Measurements from ENCODE around the gene IFNA13.

IFNA13 gene

DNA sequence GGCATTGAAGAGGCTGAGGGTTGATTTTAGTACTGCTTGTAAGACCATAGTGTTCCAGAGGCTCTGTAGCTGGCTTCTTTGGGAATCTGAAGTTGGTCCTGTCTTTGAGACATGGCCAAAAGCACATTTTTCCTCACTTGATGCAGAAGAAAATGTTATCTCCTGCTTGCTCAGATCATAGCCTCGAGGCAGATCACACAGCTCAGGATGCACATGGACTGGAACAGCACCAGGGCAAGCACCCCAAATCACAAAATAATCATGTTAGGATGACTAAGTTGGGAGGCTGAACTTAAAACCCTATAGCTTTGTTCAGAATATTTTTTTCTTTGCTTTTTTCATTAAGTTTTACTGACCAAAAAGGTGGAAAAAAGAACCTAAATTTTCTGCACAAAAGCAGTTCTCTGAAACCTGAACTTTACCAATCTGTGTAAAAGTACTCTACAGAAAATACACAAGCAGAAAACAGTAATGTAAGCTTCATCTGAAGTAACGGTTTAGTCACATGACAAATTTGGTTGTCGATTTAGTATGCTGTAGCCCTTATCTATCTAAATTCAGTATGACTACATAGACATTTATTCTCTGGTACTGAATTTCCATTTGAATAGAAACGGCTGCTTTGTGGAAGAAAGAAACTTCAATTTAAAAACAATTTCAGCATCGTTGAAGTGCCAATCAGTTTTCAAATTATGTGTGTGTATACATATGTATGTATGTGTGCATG lies 36.0 kb downstream of the IFNA13 start:
- Histone ChIP-seq H4K20me1 (ENCODE audit: insufficient read depth) (no peaks in the 10 kb centered on the region; the same call in 1 of the 2 replicates), H3K4me3 (IDR thresholded peaks at IDR 0.05; ENCODE audit: insufficient read depth, low read depth, low read length) (no peak overlapping the region), H2AFZ (ENCODE audit: low read depth) (no peak overlapping the region), H3K4me1 (ENCODE audit: low read depth, poor library complexity, severe bottlenecking) (peaks cover 29% of the 10 kb centered on the region), H3K9ac (no peak overlapping the region), H3K79me2 (ENCODE audit: insufficient read depth, low read depth) (peaks cover 51% of the 10 kb centered on the region), H3K4me2 (peak overlapping the region; percentile 0; the same call in 1 of the 2 replicates), H3K27me3 (ENCODE audit: insufficient read depth, low read depth) (no peaks in the 10 kb centered on the region), H3K27ac (no peak overlapping the region), H3K36me3 (ENCODE audit: insufficient read depth) (no peaks in the 10 kb centered on the region)
- TF ChIP-seq, protein P1, sequence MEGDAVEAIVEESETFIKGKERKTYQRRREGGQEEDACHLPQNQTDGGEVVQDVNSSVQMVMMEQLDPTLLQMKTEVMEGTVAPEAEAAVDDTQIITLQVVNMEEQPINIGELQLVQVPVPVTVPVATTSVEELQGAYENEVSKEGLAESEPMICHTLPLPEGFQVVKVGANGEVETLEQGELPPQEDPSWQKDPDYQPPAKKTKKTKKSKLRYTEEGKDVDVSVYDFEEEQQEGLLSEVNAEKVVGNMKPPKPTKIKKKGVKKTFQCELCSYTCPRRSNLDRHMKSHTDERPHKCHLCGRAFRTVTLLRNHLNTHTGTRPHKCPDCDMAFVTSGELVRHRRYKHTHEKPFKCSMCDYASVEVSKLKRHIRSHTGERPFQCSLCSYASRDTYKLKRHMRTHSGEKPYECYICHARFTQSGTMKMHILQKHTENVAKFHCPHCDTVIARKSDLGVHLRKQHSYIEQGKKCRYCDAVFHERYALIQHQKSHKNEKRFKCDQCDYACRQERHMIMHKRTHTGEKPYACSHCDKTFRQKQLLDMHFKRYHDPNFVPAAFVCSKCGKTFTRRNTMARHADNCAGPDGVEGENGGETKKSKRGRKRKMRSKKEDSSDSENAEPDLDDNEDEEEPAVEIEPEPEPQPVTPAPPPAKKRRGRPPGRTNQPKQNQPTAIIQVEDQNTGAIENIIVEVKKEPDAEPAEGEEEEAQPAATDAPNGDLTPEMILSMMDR (conservative IDR thresholded peaks at IDR 0.05; ENCODE audit: low read depth, low read length) = no peak

DNA sequence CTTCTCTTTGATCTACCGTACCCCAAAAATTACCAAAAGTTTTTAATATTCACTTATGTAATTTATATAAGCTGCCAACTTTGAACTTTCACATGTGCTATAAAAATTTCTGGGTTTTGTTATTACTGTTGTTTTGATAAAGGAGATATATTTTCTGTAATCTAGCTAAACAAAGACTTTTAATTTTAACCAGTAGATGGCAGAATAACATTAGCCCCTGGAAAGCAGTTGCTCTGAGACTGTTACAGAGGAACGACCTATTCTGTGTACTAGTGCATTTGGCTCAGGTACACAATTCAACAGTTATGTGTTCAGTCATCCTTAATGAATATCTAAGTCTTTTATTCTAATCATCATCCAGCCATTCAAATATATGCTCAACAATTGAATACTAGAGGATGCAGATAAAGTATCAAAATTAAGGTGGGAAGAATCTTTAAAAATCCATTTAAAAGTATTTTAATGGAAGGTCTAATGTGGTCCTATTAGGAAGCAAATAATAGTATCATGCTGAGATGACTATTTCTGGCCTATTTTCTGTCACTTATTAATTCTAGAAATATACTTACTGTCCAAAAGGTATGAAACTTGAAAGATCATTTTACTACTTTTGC lies 41.2 kb downstream of the IFNA13 start:
- Histone ChIP-seq H3K9ac (no peak overlapping the region), H3K27ac (no peak overlapping the region), H3K27me3 (ENCODE audit: insufficient read depth, low read depth) (no peaks in the 10 kb centered on the region), H3K79me2 (ENCODE audit: insufficient read depth, low read depth) (peaks cover 17% of the 10 kb centered on the region; the same call in 1 of the 2 replicates), H4K20me1 (ENCODE audit: insufficient read depth) (no peaks in the 10 kb centered on the region; the same call in 1 of the 2 replicates), H2AFZ (ENCODE audit: low read depth) (no peak overlapping the region), H3K4me3 (IDR thresholded peaks at IDR 0.05; ENCODE audit: insufficient read depth, low read depth, low read length) (no peak overlapping the region), H3K4me1 (ENCODE audit: low read depth, poor library complexity, severe bottlenecking) (peaks cover 5% of the 10 kb centered on the region), H3K4me2 (no peak overlapping the region), H3K36me3 (ENCODE audit: insufficient read depth) (no peaks in the 10 kb centered on the region)
- TF ChIP-seq, protein P1 (conservative IDR thresholded peaks at IDR 0.05; ENCODE audit: low read depth, low read length) = peak; percentile 76

- H3K36me3 ChIP-seq (ENCODE audit: insufficient read depth) = no peaks in the 10 kb centered on the region
- H3K4me2 ChIP-seq = no peak overlapping the region
- H3K79me2 ChIP-seq (ENCODE audit: insufficient read depth, low read depth) = no peaks in the 10 kb centered on the region
- H2AFZ ChIP-seq (ENCODE audit: low read depth) = no peak overlapping the region
- H3K27me3 ChIP-seq (ENCODE audit: insufficient read depth, low read depth) = no peaks in the 10 kb centered on the region
- H4K20me1 ChIP-seq (ENCODE audit: insufficient read depth) = no peaks in the 10 kb centered on the region
- H3K27ac ChIP-seq = no peak overlapping the region
- no peaks in the 10 kb centered on the region for H3K4me1 ChIP-seq (ENCODE audit: low read depth, poor library complexity, severe bottlenecking)
- no peak overlapping the region for H3K4me3 ChIP-seq (IDR thresholded peaks at IDR 0.05; ENCODE audit: insufficient read depth, low read depth, low read length)
- no peak overlapping the region for H3K9ac ChIP-seq
- TF ChIP-seq, protein P1 (conservative IDR thresholded peaks at IDR 0.05; ENCODE audit: low read depth, low read length) = no peak
Measured at GRCh38 chr9:21324047-21324446, 43.8 kb downstream of the IFNA13 start.

DNA sequence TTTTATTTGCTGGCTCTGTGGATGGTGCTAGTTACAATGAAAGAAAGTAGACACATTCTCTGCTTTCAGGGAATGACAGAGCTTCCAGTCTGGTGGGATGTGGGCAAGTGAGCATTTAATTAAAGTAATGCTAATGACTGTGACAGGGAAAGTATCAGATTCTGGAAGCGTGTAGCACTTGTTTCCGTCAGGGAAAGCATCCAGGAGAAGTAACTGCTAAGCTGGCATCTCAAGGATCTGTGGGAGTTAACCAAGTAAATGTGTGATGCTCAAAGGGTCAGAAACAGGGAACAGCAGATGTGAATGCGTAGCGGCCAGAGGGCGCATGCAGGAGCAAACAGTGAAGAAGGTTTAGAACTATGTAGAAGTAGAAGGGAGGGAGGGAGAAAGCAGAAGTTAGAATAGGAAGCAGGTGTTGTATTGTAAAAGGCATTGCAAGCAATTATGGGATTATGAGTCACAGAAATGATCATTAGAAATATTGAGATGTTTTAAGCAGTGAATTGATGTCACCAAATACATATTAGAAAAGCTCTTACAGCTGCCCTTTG lies 44.9 kb downstream of the IFNA13 start:
- Histone ChIP-seq H3K36me3 (ENCODE audit: insufficient read depth) (no peaks in the 10 kb centered on the region), H3K9ac (no peak overlapping the region), H3K27ac (no peak overlapping the region), H4K20me1 (ENCODE audit: insufficient read depth) (no peaks in the 10 kb centered on the region), H3K27me3 (ENCODE audit: insufficient read depth, low read depth) (no peaks in the 10 kb centered on the region), H3K4me1 (ENCODE audit: low read depth, poor library complexity, severe bottlenecking) (no peaks in the 10 kb centered on the region), H3K79me2 (ENCODE audit: insufficient read depth, low read depth) (no peaks in the 10 kb centered on the region), H3K4me3 (IDR thresholded peaks at IDR 0.05; ENCODE audit: insufficient read depth, low read depth, low read length) (no peak overlapping the region), H2AFZ (ENCODE audit: low read depth) (no peak overlapping the region), H3K4me2 (no peak overlapping the region)
- TF ChIP-seq, protein P1 (conservative IDR thresholded peaks at IDR 0.05; ENCODE audit: low read depth, low read length) = no peak

Data from KMS-11 (cell line).